Heart right ventricle (tissue), 16 donors: ENCODE results near the gene CELSR1. TPM values are rescaled to one million over a fixed set of nuclear protein-coding genes. Genes with fewer than 3 reads are reported as not detected.

Experiments used
- ATAC-seq, 8 donors: fragments of 200-7000 bp; cut with Tn5 transposase; one replicate each; pipeline ENCODE4 v1.9.1; 2020; ENCODE audit warnings: mild to moderate bottlenecking in 8 of 8, moderate library complexity in 8 of 8, moderate number of reproducible peaks in 1 of 8
- DNase-seq, 2 donors: peaks; one replicate each; pipeline ENCODE4 v3.0.0-alpha.2; 2020
- H3K27ac ChIP-seq, 10 donors: fragments of 200-600 bp; sonication (generic) in 2 of 10; one replicate each; pipeline versions ENCODE4 v1.5.0 to v1.8.0; 2020 to 2022; ENCODE audit warnings: mild to moderate bottlenecking in 3 of 10
- H3K27me3 ChIP-seq, 7 donors: fragments of 200-600 bp; one replicate each; pipeline ENCODE4 v1.8.0; 2021 to 2022; ENCODE audit warnings: mild to moderate bottlenecking in 2 of 7
- H3K36me3 ChIP-seq, 9 donors: fragments of 200-600 bp; sonication (generic) in 1 of 9; one replicate each; pipeline versions ENCODE4 v1.5.0 to v1.8.0; 2020 to 2022; ENCODE audit warnings: mild to moderate bottlenecking in 2 of 9
- H3K4me1 ChIP-seq, 9 donors: fragments of 200-600 bp; sonication (generic) in 1 of 9; one replicate each; pipeline versions ENCODE4 v1.5.0 to v1.8.0; 2020 to 2022; ENCODE audit warnings: mild to moderate bottlenecking in 4 of 9
- H3K4me3 ChIP-seq, 10 donors: fragments of 200-600 bp; sonication (generic) in 2 of 10; one replicate each; pipeline versions ENCODE4 v1.5.0 to v1.8.0; 2020 to 2022; ENCODE audit warnings: mild to moderate bottlenecking in 7 of 10, moderate library complexity in 2 of 10
- H3K9me3 ChIP-seq, 11 donors: fragments of 200-600 bp in 10 of 11; sonication (generic) in 2 of 11; one replicate each; pipeline versions ENCODE4 v1.5.0 to v1.8.0; 2013 to 2022; ENCODE audit warnings: mild to moderate bottlenecking in 2 of 11, control low read depth in 1 of 11, moderate library complexity in 1 of 11
- CTCF ChIP-seq, 9 donors: fragments of 200-600 bp; sonication (generic) in 2 of 9; IDR thresholded peaks; one replicate each; pipeline versions ENCODE4 v1.5.0 to v1.8.0; 2021 to 2022; ENCODE audit warnings: antibody characterized with exemption in 9 of 9, mild to moderate bottlenecking in 5 of 9, moderate library complexity in 1 of 9
- WGBS, 2 donors: extraction: QIAGEN DNeasy Blood & Tissue Kit; methylation state at CpG; one replicate each; pipeline ENCODE4 v1.1.7; 2013; ENCODE audit warnings: inconsistent platforms in 1 of 2; 5-methylcytosine and 5-hydroxymethylcytosine counted together
- intact Hi-C, 10 donors: fragments of 100-400 bp; cut with DNase I; formaldehyde crosslinking; loops; one replicate each; pipeline versions ENCODE4 v1.11.1 to v1.14.2; 2022
- polyA plus RNA-seq, 2 donors: library from polyadenylated mRNA; stranded (reverse); fragments of 200-250 nt; gene quantifications; one replicate each; pipeline ENCODE4 v1.2.3, GENCODE V29; 2013
- total RNA-seq, 10 donors: library from RNA; stranded (reverse); fragmentation: NEBNext Ultra II Directional in 3 of 10; extraction: Animal tissue kit (Norgen Biotek cat#: 25700) in 3 of 10; gene quantifications; one replicate each; pipeline versions ENCODE4 v1.2.1 to v1.2.4, GENCODE V29; 2021 to 2023
- donor health status: Arrhythmogenic right ventricular cardiomyopathy.
- donor health status: ischemic (EF 13 %, LVEDD 7.1; RV severe dilation, severe dysfunction).
- donor health status: healthy with polysubstance abuse.
- donor health status: DM: no; HTN: yes; CAD: no.
- donor health status: DM: no; HTN: no; CAD: no.
- donor health status: ischemic (EF 25% LVEDD 6.9; RV normal size, moderate dysfunction).
- donor health status: ischemic (EF 25% LVEDD 5.7; RV mildly dilated, moderate dysfunction).
- donor health status: healthy.
- donor health status: DM: yes; HTN: yes; CAD: no.
- donor health status: Ischemic cardiomyopathy.
- donor health status: ischemic (EF 35%, LVEDD 5.7; RV mildly dilated, moderate dysfunction).
- donor health status: nonischemic (EF 11% LVEDD 7.7; RV severe dilation, severe dysfunction).
- donor health status: DM: yes; HTN: yes; CAD: no.
- donor health status: PGD.
- donor health status: ischemic (EF 29% LVEDD 5.4; RV normal size, mild dysfunction).
- donor health status: nonischemic (EF 23%, LVEDD 6.1; RV moderate dilation, normal function).

The CELSR1 gene
- total and polyA plus RNA-seq, 12 donors = 4.0 to 16.7 (median 11.4) TPM

- Histone ChIP-seq H3K27ac (no peak overlapping the region), H3K27me3 (peaks cover 0 to 60% (median 44%) of the 10 kb centered on the region in 7 donors)
- intact Hi-C loops = loop anchor here in 2 of 10 donors (10.0 kb wide), 2 partner anchors 134 to 414 kb away; no protein-coding TSS in a partner anchor
Observed at GRCh38 chr22:46539169-46539568, 1.7 kb upstream of the CELSR1 start.

GRCh38 chr22:46538814-46539160 is 1.4 kb upstream of the CELSR1 start:
- WGBS, 2 donors = 6 to 9% methylated on average over 13 of the region's 13 CpGs
- intact Hi-C loops = loop anchor here in 2 of 10 donors (10.0 kb wide), 2 partner anchors 134 to 414 kb away; no protein-coding TSS in a partner anchor
- Histone ChIP-seq H3K4me1 (peaks cover 0 to 24% (median 15%) of the 10 kb centered on the region in 9 donors), H3K27me3 (peaks cover 0 to 60% (median 44%) of the 10 kb centered on the region in 7 donors), H3K9me3 (no peaks in the 10 kb centered on the region), H3K4me3 (peak overlapping the region in 9 of 10 donors; percentile 45 to 56 (median 52)), H3K27ac (peak overlapping the region in 2 of 10 donors; percentile 15 to 60), H3K36me3 (no peaks in the 10 kb centered on the region)
- DNase-seq = no peak
- TF ChIP-seq CTCF (IDR thresholded peaks at IDR 0.05) = peak in 1 of 9 donors; percentile 1
- peak in 4 of 8 donors; percentile 5 to 30 (median 20) for ATAC-seq

More at GRCh38 chr22:46539169-46539568, 1.7 kb upstream of the CELSR1 start:
- WGBS, 2 donors = 51 to 62% methylated on average over 9 of the region's 9 CpGs
- Histone ChIP-seq H3K9me3 (no peaks in the 10 kb centered on the region), H3K36me3 (no peaks in the 10 kb centered on the region), H3K4me3 (peak overlapping the region in 2 of 10 donors; percentile 51 to 52), H3K4me1 (peaks cover 0 to 24% (median 15%) of the 10 kb centered on the region in 9 donors)
- DNase-seq (no peak), ATAC-seq (no peak)
- no peak for TF ChIP-seq CTCF (IDR thresholded peaks at IDR 0.05)

- Histone ChIP-seq H3K27me3 (peaks cover 0 to 60% (median 44%) of the 10 kb centered on the region in 7 donors), H3K27ac (peak overlapping the region in 3 of 10 donors; percentile 15 to 60 (median 46)), H3K4me3 (peak overlapping the region; percentile 20 to 56 (median 52)), H3K4me1 (peaks cover 0 to 24% (median 15%) of the 10 kb centered on the region in 9 donors), H3K36me3 (no peaks in the 10 kb centered on the region), H3K9me3 (no peaks in the 10 kb centered on the region)
- TF ChIP-seq CTCF (IDR thresholded peaks at IDR 0.05) = peak in 4 of 9 donors; percentile 9 to 32 (median 29)
- DNase-seq (no peak), ATAC-seq (peak; percentile 16 to 65 (median 37))
- WGBS, 2 donors = 1% methylated on average over 70 of the region's 70 CpGs
- intact Hi-C loops = loop anchor here in 2 of 10 donors (10.0 kb wide), 2 partner anchors 133 to 413 kb away; no protein-coding TSS in a partner anchor
Observed at GRCh38 chr22:46537946-46538813, 760 bp upstream of the CELSR1 start.

- ATAC-seq = peak in 1 of 8 donors; percentile 13
- intact Hi-C loops = loop anchor here in 2 of 10 donors (10.0 kb wide), 2 partner anchors 132 to 412 kb away; no protein-coding TSS in a partner anchor
- Histone ChIP-seq H3K27ac (peak overlapping the region in 1 of 10 donors; percentile 44), H3K4me3 (peak overlapping the region in 9 of 10 donors; percentile 28 to 56 (median 47)), H3K27me3 (peaks cover 0 to 51% (median 38%) of the 10 kb centered on the region in 7 donors), H3K4me1 (peaks cover 0 to 24% (median 15%) of the 10 kb centered on the region in 9 donors), H3K36me3 (no peaks in the 10 kb centered on the region), H3K9me3 (no peaks in the 10 kb centered on the region)
- WGBS, 2 donors = 2 to 3% methylated on average over 74 to 118 of the region's 118 CpGs
- no peak for DNase-seq
- no peak for TF ChIP-seq CTCF (IDR thresholded peaks at IDR 0.05)
Observed at GRCh38 chr22:46536537-46537224, 739 bp downstream of the CELSR1 start.
